ENCODE data around the gene SELENOV. TPM values are rescaled to one million over a fixed set of nuclear protein-coding genes. Genes with fewer than 3 reads are reported as not detected.
A peak's percentile ranks its signal among the peaks of the same experiment; 100 is the strongest.

Gene SELENOV
- total RNA-seq, 1 donor from 2014 or later = 0.78 TPM

DNA sequence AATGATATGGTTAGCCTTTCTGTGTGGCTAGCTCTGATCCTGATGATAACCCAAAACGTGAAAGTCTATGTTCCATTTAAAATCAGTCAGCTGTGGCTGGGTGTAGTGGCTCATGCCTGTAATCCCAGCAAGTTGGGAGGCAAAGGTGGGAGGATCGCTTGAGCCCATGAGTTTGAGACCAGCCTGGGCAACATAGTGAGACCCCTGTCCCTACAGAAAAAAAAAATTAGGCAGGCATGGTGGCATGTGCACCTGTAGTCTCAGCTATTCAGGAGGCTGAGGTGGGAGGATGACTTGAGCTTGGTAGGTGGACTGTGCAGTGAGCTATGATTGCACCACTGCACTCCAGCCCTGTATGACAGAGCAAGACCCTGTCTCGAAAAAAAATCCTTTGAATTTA lies 18.9 kb downstream of the SELENOV start:
- Mint-ChIP-seq H3K4me1 (peaks cover 21% of the 10 kb centered on the region), H3K4me3 (no peak overlapping the region), H3K27me3 (ENCODE audit: low read depth) (no peaks in the 10 kb centered on the region), H3K36me3 (peaks cover 3% of the 10 kb centered on the region), H3K27ac (no peak overlapping the region), H3K9me3 (no peaks in the 10 kb centered on the region)
- no peak for DNase-seq (ENCODE audit: low spot score in 2 of 2, unreplicated experiment in 2 of 2)
- TF ChIP-seq, protein P1, sequence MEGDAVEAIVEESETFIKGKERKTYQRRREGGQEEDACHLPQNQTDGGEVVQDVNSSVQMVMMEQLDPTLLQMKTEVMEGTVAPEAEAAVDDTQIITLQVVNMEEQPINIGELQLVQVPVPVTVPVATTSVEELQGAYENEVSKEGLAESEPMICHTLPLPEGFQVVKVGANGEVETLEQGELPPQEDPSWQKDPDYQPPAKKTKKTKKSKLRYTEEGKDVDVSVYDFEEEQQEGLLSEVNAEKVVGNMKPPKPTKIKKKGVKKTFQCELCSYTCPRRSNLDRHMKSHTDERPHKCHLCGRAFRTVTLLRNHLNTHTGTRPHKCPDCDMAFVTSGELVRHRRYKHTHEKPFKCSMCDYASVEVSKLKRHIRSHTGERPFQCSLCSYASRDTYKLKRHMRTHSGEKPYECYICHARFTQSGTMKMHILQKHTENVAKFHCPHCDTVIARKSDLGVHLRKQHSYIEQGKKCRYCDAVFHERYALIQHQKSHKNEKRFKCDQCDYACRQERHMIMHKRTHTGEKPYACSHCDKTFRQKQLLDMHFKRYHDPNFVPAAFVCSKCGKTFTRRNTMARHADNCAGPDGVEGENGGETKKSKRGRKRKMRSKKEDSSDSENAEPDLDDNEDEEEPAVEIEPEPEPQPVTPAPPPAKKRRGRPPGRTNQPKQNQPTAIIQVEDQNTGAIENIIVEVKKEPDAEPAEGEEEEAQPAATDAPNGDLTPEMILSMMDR (IDR thresholded peaks at IDR 0.05; ENCODE audit: unreplicated experiment) = no peak

DNA sequence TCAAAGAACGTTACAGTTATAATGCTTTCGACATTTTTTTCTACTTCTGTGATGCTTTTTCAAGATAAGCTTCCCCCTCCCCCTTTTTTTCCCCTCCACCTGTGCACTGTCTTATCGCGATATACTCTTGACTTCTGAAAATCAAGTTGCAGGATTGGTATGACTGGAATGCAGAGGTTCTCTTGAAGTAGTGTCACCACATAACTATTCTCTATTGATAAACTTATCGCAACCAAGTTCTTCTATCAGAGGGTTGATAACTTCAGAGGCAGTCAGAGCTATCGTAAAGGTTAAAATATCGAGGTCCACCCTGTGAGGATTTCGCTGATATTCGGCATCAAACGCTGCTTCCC lies 24.2 kb downstream of the SELENOV start:
- H3K27me3 Mint-ChIP-seq (ENCODE audit: low read depth) = no peaks in the 10 kb centered on the region
- no peaks in the 10 kb centered on the region for H3K9me3 Mint-ChIP-seq
- TF ChIP-seq, protein P1 (IDR thresholded peaks at IDR 0.05; ENCODE audit: unreplicated experiment) = no peak
- no peak for DNase-seq (ENCODE audit: low spot score in 2 of 2, unreplicated experiment in 2 of 2)
- peak overlapping the region; percentile 99 for H3K27ac Mint-ChIP-seq
- H3K36me3 Mint-ChIP-seq = peaks cover 3% of the 10 kb centered on the region
- H3K4me1 Mint-ChIP-seq = peaks cover 24% of the 10 kb centered on the region
- H3K4me3 Mint-ChIP-seq = peak overlapping the region; percentile 87

DNA sequence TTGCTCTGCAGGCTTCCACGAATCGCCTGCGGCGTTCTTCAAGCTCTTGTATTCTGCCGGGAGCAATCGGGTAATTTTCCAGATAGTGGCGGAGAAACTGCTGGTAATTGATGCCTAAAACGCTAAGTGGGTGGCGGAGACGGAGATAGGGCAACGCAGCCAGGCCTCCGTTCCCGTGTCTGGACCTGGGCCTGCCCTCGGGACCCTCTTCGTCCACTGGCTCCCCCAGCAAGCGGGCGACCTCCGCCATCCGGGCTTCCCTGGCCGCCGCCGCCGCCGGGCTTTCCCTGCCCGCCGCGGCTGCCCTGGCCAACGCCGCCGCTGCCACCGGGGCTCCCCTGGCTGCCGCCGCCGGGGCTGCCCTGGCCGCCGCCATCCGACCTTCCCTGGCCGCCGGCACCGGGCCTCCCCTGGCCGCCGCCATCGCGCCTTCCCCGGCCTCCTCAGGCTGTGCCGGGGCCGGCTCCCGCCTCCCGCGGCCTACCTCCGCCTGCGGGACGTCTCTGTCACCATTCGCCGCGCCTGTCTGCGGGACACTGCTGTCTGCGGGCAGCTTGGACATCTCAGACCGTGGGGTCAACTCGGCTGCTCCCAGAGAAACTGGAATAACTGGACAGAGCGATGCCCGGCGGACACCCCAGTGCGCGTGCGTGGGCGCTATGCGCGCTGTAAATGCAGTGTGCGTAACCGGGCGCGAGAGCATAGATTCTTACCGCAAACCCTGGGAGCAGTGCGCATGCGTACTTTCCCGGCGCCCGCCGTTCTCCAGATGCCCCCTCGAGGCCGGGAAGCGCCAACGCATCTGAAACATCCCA lies 24.8 kb downstream of the SELENOV start, which contains the start of gene EID2:
EID2 (minus strand) TSS at position 644 of the 815 bp plus-strand sequence; CDS start at position 562, 82 bp downstream.
- H3K4me3 Mint-ChIP-seq = peak within 1 kb of the TSS; percentile 97
- peak within 1 kb of the TSS; percentile 99 for H3K27ac Mint-ChIP-seq
- no peaks in the 10 kb centered on the region for H3K27me3 Mint-ChIP-seq (ENCODE audit: low read depth)
- H3K4me1 Mint-ChIP-seq = peaks cover 24% of the 10 kb centered on the region
- peak; percentile 97 to 98 for DNase-seq (ENCODE audit: low spot score in 2 of 2, unreplicated experiment in 2 of 2)
- H3K9me3 Mint-ChIP-seq = no peaks in the 10 kb centered on the region
- TF ChIP-seq, protein P1 (IDR thresholded peaks at IDR 0.05; ENCODE audit: unreplicated experiment) = peak; percentile 87
- peaks cover 3% of the 10 kb centered on the region for H3K36me3 Mint-ChIP-seq

DNA sequence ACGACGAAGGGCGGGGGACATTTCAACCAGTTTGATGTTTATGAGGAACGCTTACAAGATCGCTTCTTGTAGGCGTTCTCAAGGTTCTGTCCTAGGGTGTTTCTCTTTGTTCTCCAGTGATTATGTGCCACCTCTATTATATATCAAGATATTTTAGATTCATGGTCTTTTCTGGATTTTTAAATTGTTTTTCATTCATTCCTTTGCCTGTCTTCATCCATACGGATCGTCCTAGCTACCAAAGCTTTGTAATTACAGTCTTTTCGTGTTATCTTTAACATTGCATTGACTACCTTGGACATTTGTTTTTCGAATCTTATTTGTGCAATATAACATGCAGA lies 25.4 kb downstream of the SELENOV start:
- DNase-seq (ENCODE audit: low spot score in 2 of 2, unreplicated experiment in 2 of 2) = no peak
- H3K36me3 Mint-ChIP-seq = peaks cover 3% of the 10 kb centered on the region
- H3K4me3 Mint-ChIP-seq = peak overlapping the region; percentile 97
- H3K9me3 Mint-ChIP-seq = no peaks in the 10 kb centered on the region
- H3K27ac Mint-ChIP-seq = peak overlapping the region; percentile 99
- H3K27me3 Mint-ChIP-seq (ENCODE audit: low read depth) = no peaks in the 10 kb centered on the region
- H3K4me1 Mint-ChIP-seq = peaks cover 24% of the 10 kb centered on the region
- TF ChIP-seq, protein P1 (IDR thresholded peaks at IDR 0.05; ENCODE audit: unreplicated experiment) = peak; percentile 54

DNA sequence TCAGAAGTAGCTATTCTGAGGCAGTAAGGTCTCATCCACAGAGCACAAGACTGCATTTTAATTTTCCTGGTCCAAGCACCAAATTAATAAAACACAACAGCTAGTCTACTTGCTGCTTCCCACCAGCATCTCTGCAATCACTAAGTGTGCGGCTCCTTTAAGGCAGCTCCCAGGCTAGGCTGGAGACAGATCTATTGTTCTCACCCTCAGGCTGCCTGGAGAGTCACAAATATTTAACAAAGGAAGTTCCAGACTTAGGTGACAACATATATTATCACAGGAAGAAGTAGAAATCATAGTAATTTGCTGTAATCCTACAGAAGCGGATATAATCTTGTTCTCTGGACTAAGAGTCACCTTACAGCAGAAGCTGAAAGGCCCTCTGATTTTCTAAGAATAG lies 27.3 kb downstream of the SELENOV start:
- Mint-ChIP-seq H3K27me3 (ENCODE audit: low read depth) (peaks cover 11% of the 10 kb centered on the region), H3K9me3 (no peaks in the 10 kb centered on the region), H3K27ac (no peak overlapping the region), H3K36me3 (peaks cover 2% of the 10 kb centered on the region), H3K4me3 (no peak overlapping the region), H3K4me1 (peaks cover 20% of the 10 kb centered on the region)
- DNase-seq (ENCODE audit: low spot score in 2 of 2, unreplicated experiment in 2 of 2) = peak in 1 of 2 experiments; percentile 0
- TF ChIP-seq, protein P1 (IDR thresholded peaks at IDR 0.05; ENCODE audit: unreplicated experiment) = no peak

Measured in mesothelial cell of epicardium (in vitro differentiated cells).